GM19043 (cell line): ENCODE data around the gene RIMS1.

ENCODE experiments used
- ATAC-seq: cut with Tn5 transposase; IDR thresholded peaks from one replicate; pipeline ENCODE4 v1.9.1; 2021; ENCODE audit warnings: low read depth; ENCODE audit not compliant: unreplicated experiment

RIMS1 gene

GRCh38 chr6:72218125-72218524 lies 331.8 kb downstream of the RIMS1 start:
- peak; percentile 78 for ATAC-seq

- no peak for ATAC-seq
Measured at GRCh38 chr6:72219536-72219935, 333.2 kb downstream of the RIMS1 start.

GRCh38 chr6:72238021-72238420 lies 351.7 kb downstream of the RIMS1 start:
- ATAC-seq: no peak

- ATAC-seq: no peak
Measured at GRCh38 chr6:72238900-72239299, 352.6 kb downstream of the RIMS1 start.

GRCh38 chr6:72245565-72245964 lies 359.2 kb downstream of the RIMS1 start:
- ATAC-seq: no peak

- no peak for ATAC-seq
Measured at GRCh38 chr6:72246926-72247325, 360.6 kb downstream of the RIMS1 start.

GRCh38 chr6:72248621-72249020 lies 362.3 kb downstream of the RIMS1 start:
- ATAC-seq: no peak

- no peak for ATAC-seq
Measured at GRCh38 chr6:72250664-72251063, 364.3 kb downstream of the RIMS1 start.

GRCh38 chr6:72260489-72260888 lies 374.1 kb downstream of the RIMS1 start:
- no peak for ATAC-seq

- no peak for ATAC-seq
Measured at GRCh38 chr6:72261554-72261953, 375.2 kb downstream of the RIMS1 start.

- ATAC-seq: no peak
Measured at GRCh38 chr6:72262254-72262653, 375.9 kb downstream of the RIMS1 start.

- no peak for ATAC-seq
Measured at GRCh38 chr6:72267470-72267869, 381.1 kb downstream of the RIMS1 start.

- no peak for ATAC-seq
Measured at GRCh38 chr6:72271531-72271930, 385.2 kb downstream of the RIMS1 start.

GRCh38 chr6:72272958-72273357 lies 386.6 kb downstream of the RIMS1 start:
- ATAC-seq: no peak

GRCh38 chr6:72275888-72276287 lies 389.5 kb downstream of the RIMS1 start:
- no peak for ATAC-seq

- no peak for ATAC-seq
Measured at GRCh38 chr6:72282201-72282600, 395.9 kb downstream of the RIMS1 start.

GRCh38 chr6:72283571-72283970 lies 397.2 kb downstream of the RIMS1 start:
- ATAC-seq: no peak

- ATAC-seq: no peak
Measured at GRCh38 chr6:72286911-72287311, 400.6 kb downstream of the RIMS1 start.

GRCh38 chr6:72287801-72288200 lies 401.5 kb downstream of the RIMS1 start:
- no peak for ATAC-seq

GRCh38 chr6:72288592-72288991 lies 402.2 kb downstream of the RIMS1 start:
- no peak for ATAC-seq

- no peak for ATAC-seq
Measured at GRCh38 chr6:72290620-72291019, 404.3 kb downstream of the RIMS1 start.

- ATAC-seq: no peak
Measured at GRCh38 chr6:72296375-72296774, 410.0 kb downstream of the RIMS1 start.

- ATAC-seq: no peak
Measured at GRCh38 chr6:72305971-72306370, 419.6 kb downstream of the RIMS1 start.
